ENCODE results near the gene MEIS2.
A peak's percentile ranks its signal among the peaks of the same experiment; 100 is the strongest.

MEIS2 gene

GRCh38 chr15:36845270-36845669, 255.1 kb downstream of the MEIS2 start:
- no peak for TF ChIP-seq CTCF (conservative IDR thresholded peaks at IDR 0.05; ENCODE audit: low read length)
- no peak overlapping the region for H3K4me3 ChIP-seq (ENCODE audit: low read length)
- no peak for DNase-seq (ENCODE audit: low read depth)

GRCh38 chr15:36844534-36844998, 255.8 kb downstream of the MEIS2 start:
- peak; percentile 41 for DNase-seq (ENCODE audit: low read depth)
- no peak overlapping the region for H3K4me3 ChIP-seq (ENCODE audit: low read length)
- TF ChIP-seq CTCF (conservative IDR thresholded peaks at IDR 0.05; ENCODE audit: low read length): peak; percentile 17; the same call in 1 of the 2 replicates

GRCh38 chr15:36843822-36844221, 256.5 kb downstream of the MEIS2 start:
- no peak overlapping the region for H3K4me3 ChIP-seq (ENCODE audit: low read length)
- DNase-seq (ENCODE audit: low read depth): no peak
- TF ChIP-seq CTCF (conservative IDR thresholded peaks at IDR 0.05; ENCODE audit: low read length): no peak

GRCh38 chr15:36841193-36841592, 259.2 kb downstream of the MEIS2 start:
- no peak for TF ChIP-seq CTCF (conservative IDR thresholded peaks at IDR 0.05; ENCODE audit: low read length)
- H3K4me3 ChIP-seq (ENCODE audit: low read length): no peak overlapping the region
- no peak for DNase-seq (ENCODE audit: low read depth)
